ENCODE results near the gene ATP5F1B. TPM values are rescaled to one million over a fixed set of nuclear protein-coding genes. Genes with fewer than 3 reads are reported as not detected.

Gene ATP5F1B
- total RNA-seq, 1 donor from 2014 or later: 3,068 TPM

DNA sequence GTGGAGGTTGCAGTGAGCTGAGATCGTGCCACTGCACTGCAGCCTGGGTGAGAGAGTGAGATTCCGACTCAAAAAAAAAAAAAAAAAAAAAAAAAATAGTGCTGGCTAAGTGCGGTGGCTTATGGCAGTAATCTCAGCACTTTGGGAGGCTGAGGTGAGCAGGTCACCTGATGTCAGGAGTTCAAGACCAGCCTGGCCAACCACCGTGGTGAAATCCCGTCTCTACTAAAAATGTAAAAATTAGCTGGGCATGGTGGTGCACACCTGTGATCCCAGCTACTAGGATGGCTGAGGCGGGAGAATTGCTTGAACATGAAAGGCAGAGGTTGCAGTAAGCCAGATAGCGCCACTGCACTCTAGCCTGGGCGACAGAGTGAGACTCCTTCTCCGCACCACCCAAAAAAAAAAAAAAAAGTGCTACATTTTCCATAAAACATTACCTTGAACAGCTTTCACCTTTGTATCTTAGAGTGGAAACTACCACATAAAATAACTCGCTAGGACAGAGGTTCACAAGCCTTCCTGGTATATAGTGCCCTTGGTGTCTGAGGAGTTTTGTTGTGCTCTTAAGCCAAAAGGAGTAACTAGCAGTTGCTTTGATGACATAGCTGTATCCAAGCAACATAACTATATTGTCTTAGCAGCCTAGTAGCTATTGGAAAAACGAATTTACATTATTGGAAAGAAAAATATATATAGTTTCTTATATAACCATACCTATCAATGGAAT, 31.2 kb upstream of the ATP5F1B start:
- Histone ChIP-seq H3K9me3 (replicated peaks) (no peaks in the 10 kb centered on the region), H3K27me3 (ENCODE audit: low read depth) (no peaks in the 10 kb centered on the region), H3K36me3 (peaks cover 19% of the 10 kb centered on the region), H3K4me3 (no peak overlapping the region), H3K27ac (replicated peaks) (peak overlapping the region; percentile 9), H3K4me1 (peaks cover 93% of the 10 kb centered on the region)
- no peak for DNase-seq
- intact Hi-C loops (cut with micrococcal nuclease): no loop called here
- no peak for TF ChIP-seq CTCF (IDR thresholded peaks at IDR 0.05; ENCODE audit: borderline replicate concordance)

GRCh38 chr12:56671608-56672007, 25.8 kb upstream of the ATP5F1B start:
- Histone ChIP-seq H3K4me3 (no peak overlapping the region), H3K4me1 (peaks cover 74% of the 10 kb centered on the region), H3K27ac (replicated peaks) (no peak overlapping the region), H3K27me3 (ENCODE audit: low read depth) (no peaks in the 10 kb centered on the region), H3K9me3 (replicated peaks) (no peaks in the 10 kb centered on the region), H3K36me3 (peaks cover 62% of the 10 kb centered on the region)
- TF ChIP-seq CTCF (IDR thresholded peaks at IDR 0.05; ENCODE audit: borderline replicate concordance): no peak
- intact Hi-C loops (cut with micrococcal nuclease): no loop called here
- no peak for DNase-seq

- intact Hi-C loops (cut with micrococcal nuclease): no loop called here
- Histone ChIP-seq H3K27me3 (ENCODE audit: low read depth) (no peaks in the 10 kb centered on the region), H3K36me3 (peaks cover 70% of the 10 kb centered on the region), H3K9me3 (replicated peaks) (no peaks in the 10 kb centered on the region), H3K4me3 (no peak overlapping the region), H3K4me1 (peaks cover 66% of the 10 kb centered on the region), H3K27ac (replicated peaks) (no peak overlapping the region)
- DNase-seq: no peak
- no peak for TF ChIP-seq CTCF (IDR thresholded peaks at IDR 0.05; ENCODE audit: borderline replicate concordance)
These were observed 25.1 kb upstream of the ATP5F1B start for GRCh38 chr12:56670836-56671235.

DNA sequence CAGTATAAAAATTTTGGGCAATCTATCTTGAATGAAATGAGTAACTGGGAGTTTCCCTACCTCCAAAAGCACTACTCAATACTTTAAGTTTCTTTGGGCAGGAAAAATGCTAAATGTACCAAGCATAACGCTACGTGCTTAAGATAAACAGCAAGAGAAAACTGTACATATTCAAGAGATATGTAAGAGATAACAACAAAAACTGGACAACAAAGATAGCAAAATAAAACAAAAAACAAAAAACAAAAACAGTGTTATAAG, 22.3 kb upstream of the ATP5F1B start:
- Histone ChIP-seq H3K9me3 (replicated peaks) (no peaks in the 10 kb centered on the region), H3K27me3 (ENCODE audit: low read depth) (no peaks in the 10 kb centered on the region), H3K4me3 (no peak overlapping the region), H3K4me1 (peaks cover 45% of the 10 kb centered on the region), H3K27ac (replicated peaks) (no peak overlapping the region), H3K36me3 (peaks cover 97% of the 10 kb centered on the region)
- no peak for TF ChIP-seq CTCF (IDR thresholded peaks at IDR 0.05; ENCODE audit: borderline replicate concordance)
- DNase-seq: no peak
- intact Hi-C loops (cut with micrococcal nuclease): no loop called here

- peaks cover 50% of the 10 kb centered on the region for H3K36me3 ChIP-seq
These were observed 16.3 kb upstream of the ATP5F1B start for GRCh38 chr12:56661979-56662638.

More at GRCh38 chr12:56661979-56662638, 16.3 kb upstream of the ATP5F1B start:
- intact Hi-C loops (cut with micrococcal nuclease): no loop called here
- H3K27me3 ChIP-seq (ENCODE audit: low read depth): no peaks in the 10 kb centered on the region
- TF ChIP-seq CTCF (IDR thresholded peaks at IDR 0.05; ENCODE audit: borderline replicate concordance): no peak
- no peak overlapping the region for H3K27ac ChIP-seq (replicated peaks)
- H3K4me3 ChIP-seq: no peak overlapping the region
- DNase-seq: no peak
- H3K9me3 ChIP-seq (replicated peaks): no peaks in the 10 kb centered on the region
- H3K4me1 ChIP-seq: peaks cover 4% of the 10 kb centered on the region

All from left ventricle myocardium inferior (tissue), 1 donor.